Jurkat, Clone E6-1 (cell line): ENCODE results near the gene ATAD2B.
"Not testable (repeated sequence)": the region's sequence is repeated elsewhere in the genome, so short reads cannot be mapped to it uniquely, and the experiment has no call there.

Experiments used
- DNase-seq: peaks from one replicate; pipeline ENCODE4 v3.0.0-alpha.2; 2011; ENCODE audit warnings: low read depth, low spot score
- H3K4me3 ChIP-seq: 2 replicates; pipeline ENCODE4 v1.5.1; 2011; ENCODE audit warnings: mild to moderate bottlenecking, low read length, control low read depth, moderate library complexity

ATAD2B gene

GRCh38 chr2:23762141-23762540 lies 164.8 kb downstream of the ATAD2B start:
- no peak for DNase-seq
- no peak overlapping the region for H3K4me3 ChIP-seq

GRCh38 chr2:23761638-23762037 lies 165.3 kb downstream of the ATAD2B start:
- H3K4me3 ChIP-seq = no peak overlapping the region
- no peak for DNase-seq

- H3K4me3 ChIP-seq = no peak overlapping the region
- DNase-seq = peak; percentile 28
Measured at GRCh38 chr2:23760736-23761135, 166.2 kb downstream of the ATAD2B start.

GRCh38 chr2:23757686-23758433 lies 169.1 kb downstream of the ATAD2B start:
- no peak overlapping the region for H3K4me3 ChIP-seq

GRCh38 chr2:23756593-23757292 lies 170.2 kb downstream of the ATAD2B start:
- no peak overlapping the region for H3K4me3 ChIP-seq

More at GRCh38 chr2:23757686-23758433, 169.1 kb downstream of the ATAD2B start:
- no peak for DNase-seq

GRCh38 chr2:23754970-23755369 lies 172.0 kb downstream of the ATAD2B start:
- H3K4me3 ChIP-seq = no peak overlapping the region
- no peak for DNase-seq

More at GRCh38 chr2:23756593-23757292, 170.2 kb downstream of the ATAD2B start:
- no peak for DNase-seq

GRCh38 chr2:23753291-23754010 lies 173.5 kb downstream of the ATAD2B start:
- no peak overlapping the region for H3K4me3 ChIP-seq
- DNase-seq = no peak

GRCh38 chr2:23751747-23752265 lies 175.1 kb downstream of the ATAD2B start:
- DNase-seq = no peak

GRCh38 chr2:23746141-23746863 lies 180.6 kb downstream of the ATAD2B start:
- no peak overlapping the region for H3K4me3 ChIP-seq
- DNase-seq = no peak

More at GRCh38 chr2:23751747-23752265, 175.1 kb downstream of the ATAD2B start:
- no peak overlapping the region for H3K4me3 ChIP-seq

- DNase-seq = no peak
- H3K4me3 ChIP-seq = no peak overlapping the region
Measured at GRCh38 chr2:23745726-23746105, 181.2 kb downstream of the ATAD2B start.

- H3K4me3 ChIP-seq = no peak overlapping the region
- no peak for DNase-seq
Measured at GRCh38 chr2:23745068-23745725, 181.7 kb downstream of the ATAD2B start.

- H3K4me3 ChIP-seq, DNase-seq: not testable (repeated sequence)
Measured at GRCh38 chr2:23736783-23737182, 190.1 kb downstream of the ATAD2B start.

- no peak for DNase-seq
- no peak overlapping the region for H3K4me3 ChIP-seq
Measured at GRCh38 chr2:23734416-23734815, 192.5 kb downstream of the ATAD2B start.

GRCh38 chr2:23723029-23723428 lies 203.9 kb downstream of the ATAD2B start:
- not testable (repeated sequence) for DNase-seq

GRCh38 chr2:23722255-23722654 lies 204.7 kb downstream of the ATAD2B start:
- no peak overlapping the region for H3K4me3 ChIP-seq
- no peak for DNase-seq

More at GRCh38 chr2:23723029-23723428, 203.9 kb downstream of the ATAD2B start:
- H3K4me3 ChIP-seq = not testable (repeated sequence)

- no peak overlapping the region for H3K4me3 ChIP-seq
- DNase-seq = no peak
Measured at GRCh38 chr2:23721454-23721826, 205.5 kb downstream of the ATAD2B start.

GRCh38 chr2:23720705-23721453 lies 206.0 kb downstream of the ATAD2B start:
- no peak overlapping the region for H3K4me3 ChIP-seq
- DNase-seq = no peak

GRCh38 chr2:23719716-23720115 lies 207.2 kb downstream of the ATAD2B start:
- DNase-seq = no peak
- no peak overlapping the region for H3K4me3 ChIP-seq
